ENCODE results near the gene CCDC192.

GRCh38 chr5:127840809-127841208 is 137.6 kb downstream of the CCDC192 start:
- TF ChIP-seq CTCF (IDR thresholded peaks at IDR 0.05) (no peak), POLR2A (IDR thresholded peaks at IDR 0.05) (no peak)
